GM23338 (cell line): ENCODE data around the gene ZNF532. TPM values are rescaled to one million over a fixed set of nuclear protein-coding genes. Genes with fewer than 3 reads are reported as not detected.

Experiments used
- CREB1 ChIP-seq: fragments of 250-450 bp; sonication (Bioruptor Pico); IDR thresholded peaks from 2 replicates; pipeline ENCODE4 v1.5.0; 2020; ENCODE audit warnings: low read depth, mild to moderate bottlenecking, moderate library complexity
- EZH2 ChIP-seq: fragments of 200-600 bp; sonication (generic); IDR thresholded peaks from one replicate; pipeline ENCODE4 v1.8.0; 2017; ENCODE audit warnings: antibody characterized with exemption, mild to moderate bottlenecking, low read depth; ENCODE audit not compliant: unreplicated experiment
- EZH2phosphoT487 ChIP-seq: fragments of 200-600 bp; sonication (generic); IDR thresholded peaks from one replicate; pipeline ENCODE4 v1.8.1; 2018; ENCODE audit warnings: antibody characterized with exemption; ENCODE audit not compliant: unreplicated experiment
- NANOG ChIP-seq: IDR thresholded peaks from 2 replicates; pipeline ENCODE4 v1.6.1; 2016; ENCODE audit warnings: antibody characterized with exemption, borderline replicate concordance
- POLR2AphosphoS5 ChIP-seq: IDR thresholded peaks from 2 replicates; pipeline ENCODE4 v1.6.1; 2016; ENCODE audit warnings: antibody characterized with exemption, low read depth
- STAT1 ChIP-seq: IDR thresholded peaks from one replicate; pipeline ENCODE4 v1.6.1; 2016; ENCODE audit warnings: antibody characterized with exemption; ENCODE audit not compliant: unreplicated experiment
- polyA plus RNA-seq: library from polyadenylated mRNA; unstranded; fragments of >200 nt; fragmentation: Nextera tagmentation; extraction: Ambion mirVana; gene quantifications from 2 replicates; pipeline ENCODE4 v1.2.1, GENCODE V29; 2016
- total RNA-seq: library from RNA; depleted of rRNA; stranded (reverse); fragments of >200 nt; shearing (Covaris generic); gene quantifications from 2 replicates; pipeline ENCODE4 v1.2.3, GENCODE V29; 2014
- TF ChIP-seq, protein P1 (sequence below): fragments of 250-450 bp; sonication (Bioruptor Pico); IDR thresholded peaks from 2 replicates; pipeline ENCODE4 v1.5.0; 2020; ENCODE audit warnings: mild to moderate bottlenecking, moderate library complexity
- TF ChIP-seq, protein P2 (sequence below), 2 experiments: fragments of 200-600 bp in 1 of 2; sonication (generic) in 1 of 2; conservative IDR thresholded peaks; 2 replicates each; pipeline versions ENCODE4 v1.5.1 to v1.6.1; 2016 to 2017; ENCODE audit warnings: antibody characterized with exemption in 2 of 2, low read depth in 2 of 2, mild to moderate bottlenecking in 2 of 2, moderate library complexity in 1 of 2
- TF ChIP-seq, protein P3 (sequence below): IDR thresholded peaks from 2 replicates; pipeline ENCODE4 v1.6.1; 2016; ENCODE audit warnings: antibody characterized with exemption

ZNF532 gene
- total and polyA plus RNA-seq, 2 experiments from 2014 or later = 51.5 to 225 TPM

DNA sequence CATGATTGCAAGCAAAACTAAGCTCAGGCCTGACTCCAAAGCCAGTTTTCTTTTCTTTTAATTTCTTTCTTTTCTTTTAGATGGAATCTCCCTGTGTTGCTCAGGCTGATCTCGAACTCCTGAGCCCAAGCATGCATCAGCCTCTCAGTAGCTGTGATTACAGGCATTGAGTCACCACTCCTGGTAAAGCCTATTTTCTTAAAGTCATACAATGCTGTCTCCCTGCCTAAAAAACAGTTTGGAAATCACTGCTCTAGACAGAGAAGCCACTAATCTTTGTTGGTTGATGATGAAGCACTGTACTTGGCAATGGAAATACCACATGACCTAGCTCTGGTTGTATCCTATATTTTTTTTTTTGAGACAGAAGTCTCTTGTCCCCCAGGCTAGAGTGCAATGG is 33.1 kb upstream of the ZNF532 start (continued):
- TF ChIP-seq, protein P1, sequence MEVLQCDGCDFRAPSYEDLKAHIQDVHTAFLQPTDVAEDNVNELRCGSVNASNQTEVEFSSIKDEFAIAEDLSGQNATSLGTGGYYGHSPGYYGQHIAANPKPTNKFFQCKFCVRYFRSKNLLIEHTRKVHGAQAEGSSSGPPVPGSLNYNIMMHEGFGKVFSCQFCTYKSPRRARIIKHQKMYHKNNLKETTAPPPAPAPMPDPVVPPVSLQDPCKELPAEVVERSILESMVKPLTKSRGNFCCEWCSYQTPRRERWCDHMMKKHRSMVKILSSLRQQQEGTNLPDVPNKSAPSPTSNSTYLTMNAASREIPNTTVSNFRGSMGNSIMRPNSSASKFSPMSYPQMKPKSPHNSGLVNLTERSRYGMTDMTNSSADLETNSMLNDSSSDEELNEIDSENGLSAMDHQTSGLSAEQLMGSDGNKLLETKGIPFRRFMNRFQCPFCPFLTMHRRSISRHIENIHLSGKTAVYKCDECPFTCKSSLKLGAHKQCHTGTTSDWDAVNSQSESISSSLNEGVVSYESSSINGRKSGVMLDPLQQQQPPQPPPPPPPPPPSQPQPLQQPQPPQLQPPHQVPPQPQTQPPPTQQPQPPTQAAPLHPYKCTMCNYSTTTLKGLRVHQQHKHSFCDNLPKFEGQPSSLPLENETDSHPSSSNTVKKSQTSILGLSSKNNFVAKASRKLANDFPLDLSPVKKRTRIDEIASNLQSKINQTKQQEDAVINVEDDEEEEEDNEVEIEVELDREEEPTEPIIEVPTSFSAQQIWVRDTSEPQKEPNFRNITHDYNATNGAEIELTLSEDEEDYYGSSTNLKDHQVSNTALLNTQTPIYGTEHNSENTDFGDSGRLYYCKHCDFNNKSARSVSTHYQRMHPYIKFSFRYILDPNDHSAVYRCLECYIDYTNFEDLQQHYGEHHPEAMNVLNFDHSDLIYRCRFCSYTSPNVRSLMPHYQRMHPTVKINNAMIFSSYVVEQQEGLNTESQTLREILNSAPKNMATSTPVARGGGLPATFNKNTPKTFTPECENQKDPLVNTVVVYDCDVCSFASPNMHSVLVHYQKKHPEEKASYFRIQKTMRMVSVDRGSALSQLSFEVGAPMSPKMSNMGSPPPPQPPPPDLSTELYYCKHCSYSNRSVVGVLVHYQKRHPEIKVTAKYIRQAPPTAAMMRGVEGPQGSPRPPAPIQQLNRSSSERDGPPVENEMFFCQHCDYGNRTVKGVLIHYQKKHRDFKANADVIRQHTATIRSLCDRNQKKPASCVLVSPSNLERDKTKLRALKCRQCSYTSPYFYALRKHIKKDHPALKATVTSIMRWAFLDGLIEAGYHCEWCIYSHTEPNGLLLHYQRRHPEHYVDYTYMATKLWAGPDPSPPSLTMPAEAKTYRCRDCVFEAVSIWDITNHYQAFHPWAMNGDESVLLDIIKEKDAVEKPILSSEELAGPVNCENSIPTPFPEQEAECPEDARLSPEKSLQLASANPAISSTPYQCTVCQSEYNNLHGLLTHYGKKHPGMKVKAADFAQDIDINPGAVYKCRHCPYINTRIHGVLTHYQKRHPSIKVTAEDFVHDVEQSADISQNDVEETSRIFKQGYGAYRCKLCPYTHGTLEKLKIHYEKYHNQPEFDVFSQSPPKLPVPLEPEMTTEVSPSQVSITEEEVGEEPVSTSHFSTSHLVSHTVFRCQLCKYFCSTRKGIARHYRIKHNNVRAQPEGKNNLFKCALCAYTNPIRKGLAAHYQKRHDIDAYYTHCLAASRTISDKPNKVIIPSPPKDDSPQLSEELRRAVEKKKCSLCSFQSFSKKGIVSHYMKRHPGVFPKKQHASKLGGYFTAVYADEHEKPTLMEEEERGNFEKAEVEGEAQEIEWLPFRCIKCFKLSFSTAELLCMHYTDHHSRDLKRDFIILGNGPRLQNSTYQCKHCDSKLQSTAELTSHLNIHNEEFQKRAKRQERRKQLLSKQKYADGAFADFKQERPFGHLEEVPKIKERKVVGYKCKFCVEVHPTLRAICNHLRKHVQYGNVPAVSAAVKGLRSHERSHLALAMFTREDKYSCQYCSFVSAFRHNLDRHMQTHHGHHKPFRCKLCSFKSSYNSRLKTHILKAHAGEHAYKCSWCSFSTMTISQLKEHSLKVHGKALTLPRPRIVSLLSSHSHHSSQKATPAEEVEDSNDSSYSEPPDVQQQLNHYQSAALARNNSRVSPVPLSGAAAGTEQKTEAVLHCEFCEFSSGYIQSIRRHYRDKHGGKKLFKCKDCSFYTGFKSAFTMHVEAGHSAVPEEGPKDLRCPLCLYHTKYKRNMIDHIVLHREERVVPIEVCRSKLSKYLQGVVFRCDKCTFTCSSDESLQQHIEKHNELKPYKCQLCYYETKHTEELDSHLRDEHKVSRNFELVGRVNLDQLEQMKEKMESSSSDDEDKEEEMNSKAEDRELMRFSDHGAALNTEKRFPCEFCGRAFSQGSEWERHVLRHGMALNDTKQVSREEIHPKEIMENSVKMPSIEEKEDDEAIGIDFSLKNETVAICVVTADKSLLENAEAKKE = no peak
- TF ChIP-seq EZH2phosphoT487 (no peak), POLR2AphosphoS5 (no peak), STAT1 (no peak), NANOG (no peak), CREB1 (CRISPR knock-in tag) (no peak), EZH2 (no peak)
- TF ChIP-seq, protein P2, sequence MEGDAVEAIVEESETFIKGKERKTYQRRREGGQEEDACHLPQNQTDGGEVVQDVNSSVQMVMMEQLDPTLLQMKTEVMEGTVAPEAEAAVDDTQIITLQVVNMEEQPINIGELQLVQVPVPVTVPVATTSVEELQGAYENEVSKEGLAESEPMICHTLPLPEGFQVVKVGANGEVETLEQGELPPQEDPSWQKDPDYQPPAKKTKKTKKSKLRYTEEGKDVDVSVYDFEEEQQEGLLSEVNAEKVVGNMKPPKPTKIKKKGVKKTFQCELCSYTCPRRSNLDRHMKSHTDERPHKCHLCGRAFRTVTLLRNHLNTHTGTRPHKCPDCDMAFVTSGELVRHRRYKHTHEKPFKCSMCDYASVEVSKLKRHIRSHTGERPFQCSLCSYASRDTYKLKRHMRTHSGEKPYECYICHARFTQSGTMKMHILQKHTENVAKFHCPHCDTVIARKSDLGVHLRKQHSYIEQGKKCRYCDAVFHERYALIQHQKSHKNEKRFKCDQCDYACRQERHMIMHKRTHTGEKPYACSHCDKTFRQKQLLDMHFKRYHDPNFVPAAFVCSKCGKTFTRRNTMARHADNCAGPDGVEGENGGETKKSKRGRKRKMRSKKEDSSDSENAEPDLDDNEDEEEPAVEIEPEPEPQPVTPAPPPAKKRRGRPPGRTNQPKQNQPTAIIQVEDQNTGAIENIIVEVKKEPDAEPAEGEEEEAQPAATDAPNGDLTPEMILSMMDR (conservative IDR thresholded peaks at IDR 0.05; ENCODE audit: low read depth in 2 of 2) = no peak
- TF ChIP-seq, protein P3, sequence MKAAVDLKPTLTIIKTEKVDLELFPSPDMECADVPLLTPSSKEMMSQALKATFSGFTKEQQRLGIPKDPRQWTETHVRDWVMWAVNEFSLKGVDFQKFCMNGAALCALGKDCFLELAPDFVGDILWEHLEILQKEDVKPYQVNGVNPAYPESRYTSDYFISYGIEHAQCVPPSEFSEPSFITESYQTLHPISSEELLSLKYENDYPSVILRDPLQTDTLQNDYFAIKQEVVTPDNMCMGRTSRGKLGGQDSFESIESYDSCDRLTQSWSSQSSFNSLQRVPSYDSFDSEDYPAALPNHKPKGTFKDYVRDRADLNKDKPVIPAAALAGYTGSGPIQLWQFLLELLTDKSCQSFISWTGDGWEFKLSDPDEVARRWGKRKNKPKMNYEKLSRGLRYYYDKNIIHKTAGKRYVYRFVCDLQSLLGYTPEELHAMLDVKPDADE = no peak
